CD4-positive, alpha-beta T cell treated with Interleukin-17A for 4 hours (primary cell): ENCODE results near the gene TRIM2.

ENCODE experiments used
- DNase-seq: peaks from one replicate; pipeline ENCODE4 v3.0.0-alpha.2; 2020; ENCODE audit warnings: mixed read lengths

TRIM2 gene

GRCh38 chr4:153252122-153252521 is 47.9 kb downstream of the TRIM2 start:
- DNase-seq: no peak

- DNase-seq: no peak
Measured at GRCh38 chr4:153255233-153255632, 51.0 kb downstream of the TRIM2 start.

GRCh38 chr4:153257151-153257620 is 52.9 kb downstream of the TRIM2 start:
- DNase-seq: peak; percentile 36

GRCh38 chr4:153257991-153258390 is 53.7 kb downstream of the TRIM2 start:
- no peak for DNase-seq

GRCh38 chr4:153258750-153259149 is 54.5 kb downstream of the TRIM2 start:
- no peak for DNase-seq

- no peak for DNase-seq
Measured at GRCh38 chr4:153259661-153260060, 55.4 kb downstream of the TRIM2 start.

GRCh38 chr4:153260132-153260531 is 55.9 kb downstream of the TRIM2 start:
- no peak for DNase-seq

GRCh38 chr4:153260553-153261300 is 56.5 kb downstream of the TRIM2 start:
- DNase-seq: no peak

GRCh38 chr4:153261461-153261860 is 57.2 kb downstream of the TRIM2 start:
- no peak for DNase-seq

- no peak for DNase-seq
Measured at GRCh38 chr4:153261914-153262313, 57.7 kb downstream of the TRIM2 start.

GRCh38 chr4:153265306-153266047 is 61.2 kb downstream of the TRIM2 start:
- DNase-seq: no peak

- DNase-seq: no peak
Measured at GRCh38 chr4:153266988-153267387, 62.7 kb downstream of the TRIM2 start.

- DNase-seq: no peak
Measured at GRCh38 chr4:153267890-153268289, 63.6 kb downstream of the TRIM2 start.

GRCh38 chr4:153268295-153268694 is 64.1 kb downstream of the TRIM2 start:
- no peak for DNase-seq

GRCh38 chr4:153269218-153269990 is 65.2 kb downstream of the TRIM2 start:
- DNase-seq: no peak

- no peak for DNase-seq
Measured at GRCh38 chr4:153270361-153270760, 66.1 kb downstream of the TRIM2 start.

- DNase-seq: no peak
Measured at GRCh38 chr4:153271820-153272219, 67.6 kb downstream of the TRIM2 start.

- no peak for DNase-seq
Measured at GRCh38 chr4:153273751-153274150, 69.5 kb downstream of the TRIM2 start.

GRCh38 chr4:153274967-153275366 is 70.7 kb downstream of the TRIM2 start:
- no peak for DNase-seq

- no peak for DNase-seq
Measured at GRCh38 chr4:153275380-153276276, 71.4 kb downstream of the TRIM2 start.

- no peak for DNase-seq
Measured at GRCh38 chr4:153276971-153277370, 72.7 kb downstream of the TRIM2 start.

GRCh38 chr4:153281476-153281875 is 77.2 kb downstream of the TRIM2 start:
- DNase-seq: no peak
